Panc1 (cell line): Measurements from ENCODE around the gene CARF. TPM values are rescaled to one million over a fixed set of nuclear protein-coding genes. Genes with fewer than 3 reads are reported as not detected.

Source experiments
- ATAC-seq: fragments of 200-7000 bp; cut with Tn5 transposase; 2 replicates; pipeline ENCODE4 v1.9.1; 2020; ENCODE audit warnings: mild to moderate bottlenecking, moderate library complexity
- BruUV-seq: library from RNA; stranded (reverse); fragments of 400-500 nt; replicated peaks from 2 replicates; lab custom pipeline; 2021; lab: Mats Ljungman, UMichigan
- CTCF ChIA-PET: fragments of 300-600 bp; sonication (Branson Sonifier 250); formaldehyde crosslinking; loops from one replicate; lab custom pipeline; 2022; ENCODE audit warnings: antibody characterized with exemption; lab: Charles Lee
- POLR2A ChIA-PET: fragments of 300-600 bp; sonication (Branson Sonifier 250); formaldehyde crosslinking; loops from one replicate; lab custom pipeline; 2022; ENCODE audit warnings: antibody characterized with exemption; lab: Charles Lee
- DNase-seq: peaks from one replicate; pipeline ENCODE4 v3.0.0-alpha.2; 2010; ENCODE audit warnings: low read depth, low spot score
- H3K27ac ChIP-seq: 2 replicates; pipeline ENCODE4 v1.5.1; 2011; ENCODE audit warnings: mild to moderate bottlenecking, low read length, inconsistent platforms
- H3K27me3 ChIP-seq: fragments of 200-500 bp; sonication (Bioruptor generic); 2 replicates; pipeline ENCODE4 v1.6.0; 2014; ENCODE audit warnings: low read length, inconsistent platforms; ENCODE audit not compliant: control insufficient read depth, insufficient read depth
- H3K36me3 ChIP-seq: fragments of 200-500 bp; sonication (Bioruptor generic); 2 replicates; pipeline ENCODE4 v1.5.1; 2014; ENCODE audit warnings: inconsistent platforms, mild to moderate bottlenecking, low read length, moderate library complexity; ENCODE audit not compliant: control insufficient read depth, insufficient read depth
- H3K4me1 ChIP-seq: 2 replicates; pipeline ENCODE4 v1.5.1; 2011; ENCODE audit warnings: inconsistent platforms, mild to moderate bottlenecking, low read length, moderate library complexity; ENCODE audit not compliant: control insufficient read depth, insufficient read depth
- H3K4me3 ChIP-seq, 2 experiments: 2 replicates each; pipeline ENCODE4 v1.5.1; 2011 to 2012; ENCODE audit warnings: low read depth in 2 of 2, low read length in 2 of 2, mild to moderate bottlenecking in 2 of 2, inconsistent platforms in 1 of 2, moderate library complexity in 1 of 2
- H3K9me3 ChIP-seq: fragments of 200-500 bp; sonication (Bioruptor generic); 2 replicates; pipeline ENCODE4 v1.5.1; 2014; ENCODE audit warnings: low read depth, mild to moderate bottlenecking, inconsistent platforms, low read length, moderate library complexity; ENCODE audit not compliant: control insufficient read depth, insufficient read depth
- CTCF ChIP-seq: fragments of 450-650 bp; IDR thresholded peaks from 2 replicates; pipeline ENCODE4 v1.5.1; 2017; ENCODE audit warnings: mild to moderate bottlenecking
- POLR2AphosphoS5 ChIP-seq: IDR thresholded peaks from 2 replicates; pipeline ENCODE4 v1.6.1; 2012; ENCODE audit warnings: mild to moderate bottlenecking, low read depth, low read length, moderate library complexity
- REST ChIP-seq, 2 experiments: IDR thresholded peaks; 2 replicates each; pipeline ENCODE4 v1.6.1; 2011 to 2012; ENCODE audit warnings: low read depth in 2 of 2, control low read depth in 1 of 2, low read length in 1 of 2, mild to moderate bottlenecking in 1 of 2, moderate library complexity in 1 of 2; ENCODE audit not compliant: insufficient read depth in 1 of 2
- SIN3A ChIP-seq: IDR thresholded peaks from 2 replicates; pipeline ENCODE4 v1.6.1; 2012; ENCODE audit warnings: low read depth, mild to moderate bottlenecking, low read length, moderate library complexity, borderline replicate concordance; ENCODE audit not compliant: insufficient read depth
- TCF7L2 ChIP-seq: IDR thresholded peaks from 2 replicates; pipeline ENCODE4 v1.6.1; 2011; ENCODE audit warnings: mild to moderate bottlenecking, low read depth, low read length, inconsistent platforms
- in situ Hi-C: cut with HindIII; loops from 2 replicates; pipeline ENCODE4 v1.10.0; 2016; ENCODE audit warnings: low sequenced_read_pairs, low pct_unique_long_range_greater_than_20kb
- intact Hi-C: fragments of 100-400 bp; cut with micrococcal nuclease; formaldehyde crosslinking; loops from one replicate; pipeline ENCODE4 v1.10.0; 2022; ENCODE audit not compliant: unreplicated experiment
- total RNA-seq: library from RNA; stranded (reverse); gene quantifications from one replicate; pipeline ENCODE4 v1.2.1, GENCODE V29; 2021; ENCODE audit not compliant: unreplicated experiment

Gene CARF
- total RNA-seq, 1 experiment from 2014 or later, result 8.0 TPM

DNA sequence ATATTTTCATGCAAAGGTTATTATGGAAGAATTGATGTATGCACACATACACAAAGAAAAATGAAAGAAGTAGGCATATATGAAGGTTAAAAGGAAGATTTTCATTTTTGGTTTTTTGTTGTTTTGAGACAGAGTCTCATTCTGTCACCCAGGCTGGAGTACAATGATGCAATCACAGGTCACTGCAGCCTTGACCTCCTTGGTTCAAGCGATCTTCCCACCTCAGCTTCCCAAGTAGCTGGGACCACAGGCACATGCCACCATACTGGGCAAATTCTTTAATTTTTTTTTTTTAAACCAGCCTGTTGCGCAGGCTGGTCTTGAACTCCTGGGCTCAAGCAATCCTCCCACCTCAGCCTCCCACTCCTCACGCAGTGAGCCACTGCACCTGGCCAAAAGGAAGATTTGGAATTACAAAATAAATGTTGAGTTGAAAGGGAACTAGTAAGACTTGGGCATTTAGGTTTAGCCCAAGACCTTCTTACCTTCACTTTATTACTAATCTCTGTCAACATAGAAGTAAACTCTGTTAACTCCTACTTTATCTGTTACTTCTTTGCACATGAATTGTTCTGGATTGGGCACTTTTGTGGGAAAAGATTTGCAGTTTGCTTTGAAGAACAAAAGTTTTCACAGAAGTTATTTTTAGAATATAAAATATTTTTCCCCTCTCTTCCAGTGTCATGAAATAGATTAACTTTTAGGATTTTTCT is 70.9 kb downstream of the CARF start:
- CTCF ChIA-PET, result no interaction called here
- ATAC-seq (no peak), DNase-seq (no peak)
- no peak overlapping the region for H3K27ac ChIP-seq
- BruUV-seq, result no TSS peak
- no peaks in the 10 kb centered on the region for H3K36me3 ChIP-seq
- in situ Hi-C loops, result no loop called here
- no peak for TF ChIP-seq REST (IDR thresholded peaks at IDR 0.05; ENCODE audit: insufficient read depth in 1 of 2, low read depth in 2 of 2, low read length in 1 of 2)
- TF ChIP-seq TCF7L2, result no peak
- TF ChIP-seq POLR2AphosphoS5, result no peak
- no peak for TF ChIP-seq CTCF
- no peak for TF ChIP-seq SIN3A
- POLR2A ChIA-PET, result interaction anchor here (0.6 kb wide), 1 partner anchor 11 kb away, joined by 6 read pairs; no protein-coding TSS in a partner anchor
- H3K4me1 ChIP-seq, result no peaks in the 10 kb centered on the region
- no peaks in the 10 kb centered on the region for H3K9me3 ChIP-seq
- intact Hi-C loops, result no loop called here
- no peak overlapping the region for H3K4me3 ChIP-seq
- H3K27me3 ChIP-seq, result no peaks in the 10 kb centered on the region

- H3K36me3 ChIP-seq, result no peaks in the 10 kb centered on the region
- TF ChIP-seq REST (IDR thresholded peaks at IDR 0.05; ENCODE audit: insufficient read depth in 1 of 2, low read depth in 2 of 2, low read length in 1 of 2) (no peak), TCF7L2 (no peak), SIN3A (no peak), POLR2AphosphoS5 (no peak)
- CTCF ChIA-PET, result no interaction called here
- ATAC-seq, result no peak
- H3K27ac ChIP-seq, result no peak overlapping the region
- H3K9me3 ChIP-seq, result no peaks in the 10 kb centered on the region
- no peak overlapping the region for H3K4me3 ChIP-seq
- H3K4me1 ChIP-seq, result no peaks in the 10 kb centered on the region
- no peak for DNase-seq
- intact Hi-C loops, result no loop called here
- POLR2A ChIA-PET, result interaction anchor here (0.6 kb wide), 1 partner anchor 10 kb away, joined by 5 read pairs; no protein-coding TSS in a partner anchor
- H3K27me3 ChIP-seq, result no peaks in the 10 kb centered on the region
- BruUV-seq, result no TSS peak
- in situ Hi-C loops, result no loop called here
Measured at GRCh38 chr2:202989749-202990148, 77.7 kb downstream of the CARF start.
